SU-DHL-6 (cell line): ENCODE data around the gene ZNF75A.

Source experiments
- H2AFZ ChIP-seq: fragments of 200-600 bp; sonication (generic); 2 replicates; pipeline ENCODE4 v1.6.1; 2014; ENCODE audit warnings: low read depth, mild to moderate bottlenecking, moderate library complexity, mixed read lengths, antibody characterized with exemption, low read length; ENCODE audit not compliant: severe bottlenecking
- H3F3A ChIP-seq: fragments of 200-600 bp; shearing (Covaris generic); 2 replicates; pipeline ENCODE4 v1.6.0; 2016; ENCODE audit warnings: antibody characterized with exemption, mild to moderate bottlenecking; ENCODE audit not compliant: insufficient read depth
- H3K27ac ChIP-seq: fragments of 200-600 bp; sonication (generic); 2 replicates; pipeline ENCODE4 v1.5.1; 2016; ENCODE audit warnings: low read depth, mild to moderate bottlenecking, low read length, moderate library complexity, mixed read lengths
- H3K27me3 ChIP-seq: fragments of 200-600 bp; sonication (generic), shearing (Covaris generic); 2 replicates; pipeline ENCODE4 v1.6.0; 2014; ENCODE audit warnings: mild to moderate bottlenecking, low read length
- H3K36me3 ChIP-seq: fragments of 200-600 bp; sonication (generic); 2 replicates; pipeline ENCODE4 v1.6.1; 2014; ENCODE audit warnings: mild to moderate bottlenecking, low read length, mixed read lengths
- H3K4me2 ChIP-seq: fragments of 300-600, 200-600 bp; shearing (Covaris generic), sonication (generic); 2 replicates; pipeline ENCODE4 v1.6.0; 2014; ENCODE audit warnings: low read length, low read depth, mild to moderate bottlenecking; ENCODE audit not compliant: poor library complexity, severe bottlenecking
- H3K4me3 ChIP-seq: fragments of 200-600 bp; sonication (generic); 2 replicates; pipeline ENCODE4 v1.5.1; 2014; ENCODE audit warnings: antibody characterized with exemption, low read length, mild to moderate bottlenecking, mixed read lengths; ENCODE audit not compliant: insufficient read depth, poor library complexity, severe bottlenecking
- H3K79me2 ChIP-seq: fragments of 200-600 bp; sonication (generic); 2 replicates; pipeline ENCODE4 v1.6.1; 2014; ENCODE audit warnings: mild to moderate bottlenecking, low read length, moderate library complexity; ENCODE audit not compliant: insufficient read depth
- H3K9ac ChIP-seq: fragments of 200-600 bp; sonication (generic); 2 replicates; pipeline ENCODE4 v1.7.0; 2014; ENCODE audit warnings: mild to moderate bottlenecking, low read length
- H3K9me2 ChIP-seq: fragments of 200-600 bp; sonication (generic); replicated peaks from 2 replicates; pipeline ENCODE4 v1.6.1; 2014; ENCODE audit warnings: low read length; ENCODE audit not compliant: insufficient read depth
- H3K9me3 ChIP-seq: fragments of 200-600 bp; sonication (generic); 2 replicates; pipeline ENCODE4 v1.6.1; 2014; ENCODE audit warnings: low read length, mixed read lengths; ENCODE audit not compliant: insufficient read depth
- H4K20me1 ChIP-seq: fragments of 200-600 bp; sonication (generic); 2 replicates; pipeline ENCODE4 v1.6.1; 2014; ENCODE audit warnings: low read depth, mild to moderate bottlenecking, antibody characterized with exemption, low read length, moderate library complexity, mixed read lengths
- EZH2phosphoT487 ChIP-seq: fragments of 200-600 bp; sonication (generic), shearing (Covaris generic); conservative IDR thresholded peaks from 2 replicates; pipeline ENCODE4 v1.6.1; 2018; ENCODE audit warnings: mild to moderate bottlenecking, antibody characterized with exemption, low read length, moderate library complexity, mixed read lengths
- TF ChIP-seq, protein P1 (sequence below): fragments of 200-600 bp; sonication (generic); IDR thresholded peaks from one replicate; pipeline ENCODE4 v1.5.1; 2017; ENCODE audit warnings: antibody characterized with exemption, mild to moderate bottlenecking, low read length, moderate library complexity; ENCODE audit not compliant: insufficient read depth, poor library complexity, severe bottlenecking

The ZNF75A gene

DNA sequence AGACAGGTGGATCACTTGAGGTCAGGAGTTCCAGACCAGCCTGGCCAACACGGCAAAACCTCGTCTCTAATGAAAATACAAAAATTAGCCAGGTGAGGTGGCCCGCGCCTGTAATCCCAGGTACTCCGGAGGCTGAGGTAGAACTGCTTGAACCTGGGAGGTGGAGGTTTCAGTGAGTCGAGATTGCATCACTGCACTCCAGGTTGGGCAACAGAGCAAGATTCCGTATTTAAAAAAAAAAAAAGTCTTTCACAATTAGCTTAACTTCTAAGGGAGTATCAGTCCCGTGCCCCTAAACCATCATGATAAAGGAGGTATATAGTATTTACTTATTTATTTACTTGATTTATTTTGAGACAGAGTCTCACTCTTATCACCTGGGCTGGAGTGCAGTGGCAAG, 45.5 kb upstream of the ZNF75A start:
- H3K9me3 ChIP-seq = no peaks in the 10 kb centered on the region
- peaks cover 9% of the 10 kb centered on the region for H3F3A ChIP-seq
- no peak overlapping the region for H3K4me2 ChIP-seq
- no peaks in the 10 kb centered on the region for H3K9me2 ChIP-seq
- H3K79me2 ChIP-seq = no peaks in the 10 kb centered on the region
- H3K9ac ChIP-seq = no peak overlapping the region
- H3K27ac ChIP-seq = no peak overlapping the region
- no peak overlapping the region for H2AFZ ChIP-seq
- H3K36me3 ChIP-seq = no peaks in the 10 kb centered on the region
- TF ChIP-seq EZH2phosphoT487 = no peak
- TF ChIP-seq, protein P1, sequence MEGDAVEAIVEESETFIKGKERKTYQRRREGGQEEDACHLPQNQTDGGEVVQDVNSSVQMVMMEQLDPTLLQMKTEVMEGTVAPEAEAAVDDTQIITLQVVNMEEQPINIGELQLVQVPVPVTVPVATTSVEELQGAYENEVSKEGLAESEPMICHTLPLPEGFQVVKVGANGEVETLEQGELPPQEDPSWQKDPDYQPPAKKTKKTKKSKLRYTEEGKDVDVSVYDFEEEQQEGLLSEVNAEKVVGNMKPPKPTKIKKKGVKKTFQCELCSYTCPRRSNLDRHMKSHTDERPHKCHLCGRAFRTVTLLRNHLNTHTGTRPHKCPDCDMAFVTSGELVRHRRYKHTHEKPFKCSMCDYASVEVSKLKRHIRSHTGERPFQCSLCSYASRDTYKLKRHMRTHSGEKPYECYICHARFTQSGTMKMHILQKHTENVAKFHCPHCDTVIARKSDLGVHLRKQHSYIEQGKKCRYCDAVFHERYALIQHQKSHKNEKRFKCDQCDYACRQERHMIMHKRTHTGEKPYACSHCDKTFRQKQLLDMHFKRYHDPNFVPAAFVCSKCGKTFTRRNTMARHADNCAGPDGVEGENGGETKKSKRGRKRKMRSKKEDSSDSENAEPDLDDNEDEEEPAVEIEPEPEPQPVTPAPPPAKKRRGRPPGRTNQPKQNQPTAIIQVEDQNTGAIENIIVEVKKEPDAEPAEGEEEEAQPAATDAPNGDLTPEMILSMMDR = no peak
- no peak overlapping the region for H3K4me3 ChIP-seq
- no peaks in the 10 kb centered on the region for H3K27me3 ChIP-seq
- H4K20me1 ChIP-seq = no peaks in the 10 kb centered on the region

DNA sequence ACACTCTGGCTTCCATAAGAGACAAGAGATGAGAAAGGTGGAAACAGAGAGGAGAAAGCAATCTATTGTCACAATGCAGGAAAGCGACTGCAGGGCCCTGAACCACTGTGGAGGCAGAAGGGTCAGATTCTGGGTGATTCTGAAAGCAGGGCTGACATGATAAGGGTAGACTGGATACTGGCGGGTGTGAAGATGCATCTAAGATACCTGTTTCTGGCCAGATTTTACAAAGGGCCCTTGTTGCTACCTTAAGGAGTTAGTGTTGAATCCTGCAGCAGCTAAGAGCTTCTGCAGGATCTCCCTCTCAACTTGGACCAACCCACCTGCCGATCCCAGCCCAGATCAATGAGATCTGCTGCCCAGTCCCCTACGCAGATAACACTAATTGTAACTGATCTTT, 42.8 kb upstream of the ZNF75A start:
- Histone ChIP-seq H3F3A (peaks cover 9% of the 10 kb centered on the region), H3K27me3 (no peaks in the 10 kb centered on the region), H3K79me2 (no peaks in the 10 kb centered on the region), H3K27ac (no peak overlapping the region), H3K9me3 (no peaks in the 10 kb centered on the region), H3K36me3 (no peaks in the 10 kb centered on the region), H3K9ac (no peak overlapping the region), H3K4me3 (no peak overlapping the region), H3K4me2 (no peak overlapping the region), H2AFZ (no peak overlapping the region), H3K9me2 (no peaks in the 10 kb centered on the region), H4K20me1 (no peaks in the 10 kb centered on the region)
- TF ChIP-seq EZH2phosphoT487 = no peak
- TF ChIP-seq, protein P1 = no peak

DNA sequence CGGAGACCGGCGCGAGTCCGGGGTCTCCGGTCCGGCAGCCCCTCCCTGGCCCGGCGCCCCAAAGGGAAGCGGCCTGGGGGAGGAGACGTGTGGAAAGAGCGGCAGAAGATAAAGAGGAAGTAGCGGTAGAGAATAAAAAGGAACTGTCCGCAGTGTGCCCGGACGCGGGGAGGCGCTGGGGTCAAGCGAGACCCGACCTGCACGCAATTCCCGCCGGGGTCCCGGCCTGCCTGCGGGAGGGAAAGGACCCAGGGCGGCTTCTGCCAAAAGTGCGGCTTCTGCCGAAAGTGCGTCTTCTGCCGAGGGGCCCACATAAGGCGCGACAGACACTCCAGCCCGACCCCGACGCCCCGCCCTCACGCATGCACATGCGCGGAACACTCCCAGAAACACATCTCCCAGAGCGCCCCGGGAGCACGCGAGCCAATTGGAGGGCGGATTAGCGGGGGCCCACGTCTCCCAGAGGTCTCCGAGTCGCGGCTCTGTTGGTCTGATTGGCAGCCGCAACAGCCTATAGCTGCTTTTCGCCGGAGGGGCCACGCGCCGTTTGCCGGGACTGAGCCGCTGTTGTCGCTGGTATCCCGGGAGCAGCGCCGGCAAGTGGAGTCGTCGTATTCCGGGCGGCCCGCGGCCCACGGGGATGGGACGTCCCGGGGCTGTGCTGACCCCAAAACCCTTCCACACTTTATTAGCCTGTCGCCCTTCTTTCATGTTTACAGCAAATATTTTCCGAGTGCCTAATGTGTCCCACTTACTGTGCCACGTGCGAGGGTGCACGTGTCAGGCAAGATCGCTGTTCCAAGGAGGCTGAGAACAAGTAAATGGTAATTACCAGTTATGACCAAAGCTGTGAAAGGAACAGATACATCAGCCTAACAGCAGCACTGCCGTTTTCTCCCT, 40.9 kb upstream of the ZNF75A start:
- Histone ChIP-seq H3K79me2 (no peaks in the 10 kb centered on the region), H3K36me3 (no peaks in the 10 kb centered on the region), H3K9me2 (no peaks in the 10 kb centered on the region), H3K9me3 (no peaks in the 10 kb centered on the region), H2AFZ (peak overlapping the region; percentile 78), H3K4me2 (peak overlapping the region; percentile 72), H3K27me3 (no peaks in the 10 kb centered on the region), H3K9ac (peak overlapping the region; percentile 93), H3K4me3 (peak overlapping the region; percentile 79), H4K20me1 (no peaks in the 10 kb centered on the region), H3K27ac (peak overlapping the region; percentile 76), H3F3A (peaks cover 9% of the 10 kb centered on the region)
- TF ChIP-seq EZH2phosphoT487 = no peak
- TF ChIP-seq, protein P1 = no peak
